ENCODE data around the gene ALKBH2.

Gene ALKBH2

DNA sequence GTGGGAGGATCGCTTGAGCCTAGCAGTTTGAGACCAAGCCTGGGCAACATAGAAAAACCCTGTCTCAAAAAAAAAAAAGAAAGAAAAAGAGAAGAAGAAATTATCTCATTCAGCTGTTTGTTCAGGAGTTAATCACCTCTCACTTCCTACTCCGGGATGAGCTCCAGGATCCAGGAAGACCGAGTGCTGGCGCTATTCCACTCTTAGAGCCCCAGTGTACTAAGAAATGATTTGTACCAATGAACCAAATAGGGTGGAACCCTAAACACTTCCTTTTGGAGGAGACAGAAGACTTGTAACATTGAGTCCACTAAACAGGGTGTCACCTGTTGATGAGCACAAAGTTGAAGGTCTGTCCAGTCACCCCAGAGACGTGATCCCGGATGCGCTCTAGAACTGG lies 3.6 kb downstream of the ALKBH2 start:
- no peak overlapping the region for H3K27ac ChIP-seq (replicated peaks)
- H3K27me3 ChIP-seq (ENCODE audit: insufficient read depth, poor library complexity, severe bottlenecking) = no peaks in the 10 kb centered on the region
- TF ChIP-seq GABPA (IDR thresholded peaks at IDR 0.05; ENCODE audit: low read depth) (no peak), SPI1 (IDR thresholded peaks at IDR 0.05; ENCODE audit: borderline replicate concordance, low read depth) (no peak), POLR2AphosphoS5 (IDR thresholded peaks at IDR 0.05; ENCODE audit: low read depth) (no peak)
- TF ChIP-seq, protein P1, sequence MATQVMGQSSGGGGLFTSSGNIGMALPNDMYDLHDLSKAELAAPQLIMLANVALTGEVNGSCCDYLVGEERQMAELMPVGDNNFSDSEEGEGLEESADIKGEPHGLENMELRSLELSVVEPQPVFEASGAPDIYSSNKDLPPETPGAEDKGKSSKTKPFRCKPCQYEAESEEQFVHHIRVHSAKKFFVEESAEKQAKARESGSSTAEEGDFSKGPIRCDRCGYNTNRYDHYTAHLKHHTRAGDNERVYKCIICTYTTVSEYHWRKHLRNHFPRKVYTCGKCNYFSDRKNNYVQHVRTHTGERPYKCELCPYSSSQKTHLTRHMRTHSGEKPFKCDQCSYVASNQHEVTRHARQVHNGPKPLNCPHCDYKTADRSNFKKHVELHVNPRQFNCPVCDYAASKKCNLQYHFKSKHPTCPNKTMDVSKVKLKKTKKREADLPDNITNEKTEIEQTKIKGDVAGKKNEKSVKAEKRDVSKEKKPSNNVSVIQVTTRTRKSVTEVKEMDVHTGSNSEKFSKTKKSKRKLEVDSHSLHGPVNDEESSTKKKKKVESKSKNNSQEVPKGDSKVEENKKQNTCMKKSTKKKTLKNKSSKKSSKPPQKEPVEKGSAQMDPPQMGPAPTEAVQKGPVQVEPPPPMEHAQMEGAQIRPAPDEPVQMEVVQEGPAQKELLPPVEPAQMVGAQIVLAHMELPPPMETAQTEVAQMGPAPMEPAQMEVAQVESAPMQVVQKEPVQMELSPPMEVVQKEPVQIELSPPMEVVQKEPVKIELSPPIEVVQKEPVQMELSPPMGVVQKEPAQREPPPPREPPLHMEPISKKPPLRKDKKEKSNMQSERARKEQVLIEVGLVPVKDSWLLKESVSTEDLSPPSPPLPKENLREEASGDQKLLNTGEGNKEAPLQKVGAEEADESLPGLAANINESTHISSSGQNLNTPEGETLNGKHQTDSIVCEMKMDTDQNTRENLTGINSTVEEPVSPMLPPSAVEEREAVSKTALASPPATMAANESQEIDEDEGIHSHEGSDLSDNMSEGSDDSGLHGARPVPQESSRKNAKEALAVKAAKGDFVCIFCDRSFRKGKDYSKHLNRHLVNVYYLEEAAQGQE (IDR thresholded peaks at IDR 0.05; ENCODE audit: insufficient replicate concordance, low read depth) = no peak
- TF ChIP-seq, protein P2, sequence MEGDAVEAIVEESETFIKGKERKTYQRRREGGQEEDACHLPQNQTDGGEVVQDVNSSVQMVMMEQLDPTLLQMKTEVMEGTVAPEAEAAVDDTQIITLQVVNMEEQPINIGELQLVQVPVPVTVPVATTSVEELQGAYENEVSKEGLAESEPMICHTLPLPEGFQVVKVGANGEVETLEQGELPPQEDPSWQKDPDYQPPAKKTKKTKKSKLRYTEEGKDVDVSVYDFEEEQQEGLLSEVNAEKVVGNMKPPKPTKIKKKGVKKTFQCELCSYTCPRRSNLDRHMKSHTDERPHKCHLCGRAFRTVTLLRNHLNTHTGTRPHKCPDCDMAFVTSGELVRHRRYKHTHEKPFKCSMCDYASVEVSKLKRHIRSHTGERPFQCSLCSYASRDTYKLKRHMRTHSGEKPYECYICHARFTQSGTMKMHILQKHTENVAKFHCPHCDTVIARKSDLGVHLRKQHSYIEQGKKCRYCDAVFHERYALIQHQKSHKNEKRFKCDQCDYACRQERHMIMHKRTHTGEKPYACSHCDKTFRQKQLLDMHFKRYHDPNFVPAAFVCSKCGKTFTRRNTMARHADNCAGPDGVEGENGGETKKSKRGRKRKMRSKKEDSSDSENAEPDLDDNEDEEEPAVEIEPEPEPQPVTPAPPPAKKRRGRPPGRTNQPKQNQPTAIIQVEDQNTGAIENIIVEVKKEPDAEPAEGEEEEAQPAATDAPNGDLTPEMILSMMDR (IDR thresholded peaks at IDR 0.05; ENCODE audit: insufficient read depth, low read length) = no peak
- no peak for DNase-seq (ENCODE audit: low read depth in 1 of 2, low spot score in 1 of 2)
- H3K4me3 ChIP-seq (replicated peaks; ENCODE audit: insufficient read depth, low read length) = no peak overlapping the region

DNA sequence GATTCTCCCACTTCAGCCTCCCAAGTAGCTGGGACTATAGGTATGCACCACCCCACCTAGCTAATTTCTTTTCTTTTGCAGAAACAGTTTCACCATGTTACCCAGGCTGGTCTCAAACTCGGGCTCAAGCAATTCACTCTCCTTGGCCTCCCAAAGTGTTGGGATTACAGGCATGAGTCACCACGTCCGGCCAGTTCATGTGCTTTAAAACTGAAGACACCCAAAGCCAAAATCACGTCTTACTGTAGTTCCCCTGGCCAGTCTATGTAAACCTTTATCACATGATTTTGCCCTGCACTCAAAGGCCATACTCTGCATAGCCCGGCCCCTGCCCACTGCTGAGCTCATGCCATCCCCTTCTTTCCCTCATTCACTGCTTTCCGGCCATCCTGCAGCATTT lies 4.5 kb downstream of the ALKBH2 start:
- no peaks in the 10 kb centered on the region for H3K27me3 ChIP-seq (ENCODE audit: insufficient read depth, poor library complexity, severe bottlenecking)
- no peak overlapping the region for H3K27ac ChIP-seq (replicated peaks)
- no peak for DNase-seq (ENCODE audit: low read depth in 1 of 2, low spot score in 1 of 2)
- no peak overlapping the region for H3K4me3 ChIP-seq (replicated peaks; ENCODE audit: insufficient read depth, low read length)
- TF ChIP-seq, protein P1 (IDR thresholded peaks at IDR 0.05; ENCODE audit: insufficient replicate concordance, low read depth) = no peak
- no peak for TF ChIP-seq GABPA (IDR thresholded peaks at IDR 0.05; ENCODE audit: low read depth)
- TF ChIP-seq SPI1 (IDR thresholded peaks at IDR 0.05; ENCODE audit: borderline replicate concordance, low read depth) = no peak
- TF ChIP-seq POLR2AphosphoS5 (IDR thresholded peaks at IDR 0.05; ENCODE audit: low read depth) = no peak
- TF ChIP-seq, protein P2 (IDR thresholded peaks at IDR 0.05; ENCODE audit: insufficient read depth, low read length) = no peak

DNA sequence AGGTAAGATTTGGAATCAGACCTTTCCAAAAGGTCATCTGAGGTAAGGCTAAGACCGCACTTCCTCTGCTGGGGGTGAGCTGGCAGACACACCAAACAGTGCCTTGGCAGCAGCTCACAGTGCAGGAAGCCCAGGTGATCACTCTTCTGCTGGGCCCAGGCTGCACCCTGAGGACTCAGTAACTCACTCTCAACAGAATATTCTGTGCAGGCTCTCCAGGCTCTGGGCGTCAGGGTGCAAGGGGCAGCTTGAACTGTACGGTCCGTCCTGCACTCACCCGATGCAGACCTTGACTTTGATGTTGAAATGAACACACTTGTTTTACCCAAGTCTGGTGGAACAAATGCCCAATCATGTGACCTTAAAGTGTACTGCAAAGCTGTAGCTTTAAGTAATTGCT lies 6.0 kb downstream of the ALKBH2 start:
- no peaks in the 10 kb centered on the region for H3K27me3 ChIP-seq (ENCODE audit: insufficient read depth, poor library complexity, severe bottlenecking)
- DNase-seq (ENCODE audit: low read depth in 1 of 2, low spot score in 1 of 2) = peak in 1 of 2 experiments; percentile 50
- H3K27ac ChIP-seq (replicated peaks) = peak overlapping the region; percentile 21
- H3K4me3 ChIP-seq (replicated peaks; ENCODE audit: insufficient read depth, low read length) = no peak overlapping the region
- TF ChIP-seq, protein P1 (IDR thresholded peaks at IDR 0.05; ENCODE audit: insufficient replicate concordance, low read depth) = no peak
- TF ChIP-seq POLR2AphosphoS5 (IDR thresholded peaks at IDR 0.05; ENCODE audit: low read depth) (0 out of 2 replicates have a peak, but pooled peaks have one; percentile 22), SPI1 (IDR thresholded peaks at IDR 0.05; ENCODE audit: borderline replicate concordance, low read depth) (peak; percentile 63; the same call in 1 of the 2 replicates)

All from HL-60 (cell line).